H9 (cell line): ENCODE data around the gene TRABD. TPM values are rescaled to one million over a fixed set of nuclear protein-coding genes. Genes with fewer than 3 reads are reported as not detected.
"Not testable (repeated sequence)": the region's sequence is repeated elsewhere in the genome, so short reads cannot be mapped to it uniquely, and the experiment has no call there.

Experiments
- DNase-seq: peaks from one replicate; pipeline ENCODE4 v3.0.0-alpha.2; 2017
- H2AFZ ChIP-seq: one replicate; pipeline ENCODE4 v1.6.1; 2013; ENCODE audit warnings: mild to moderate bottlenecking, low read length, control low read depth, moderate library complexity
- H2AK5ac ChIP-seq: 2 replicates; pipeline ENCODE4 v1.6.1; 2013; ENCODE audit warnings: low read length, control low read depth, mixed read lengths; ENCODE audit not compliant: insufficient read length
- H2BK120ac ChIP-seq: one replicate; pipeline ENCODE4 v1.6.1; 2013; ENCODE audit warnings: low read depth, mild to moderate bottlenecking, low read length, control low read depth, inconsistent platforms; ENCODE audit not compliant: poor library complexity, severe bottlenecking
- H2BK12ac ChIP-seq: 2 replicates; pipeline ENCODE4 v1.6.1; 2013; ENCODE audit warnings: low read length, control low read depth, mixed read lengths, low read depth; ENCODE audit not compliant: insufficient read length
- H2BK15ac ChIP-seq: 2 replicates; pipeline ENCODE4 v1.6.1; 2013; ENCODE audit warnings: low read depth, low read length, control low read depth
- H2BK20ac ChIP-seq: one replicate; pipeline ENCODE4 v1.6.1; 2013; ENCODE audit warnings: low read depth, mild to moderate bottlenecking, low read length, control low read depth, inconsistent platforms; ENCODE audit not compliant: poor library complexity, severe bottlenecking
- H2BK5ac ChIP-seq: 2 replicates; pipeline ENCODE4 v1.6.1; 2013; ENCODE audit warnings: low read length, control low read depth, mixed read lengths; ENCODE audit not compliant: insufficient read length
- H3K14ac ChIP-seq: 2 replicates; pipeline ENCODE4 v1.6.1; 2013; ENCODE audit warnings: low read length, control low read depth; ENCODE audit not compliant: insufficient read depth
- H3K18ac ChIP-seq: 2 replicates; pipeline ENCODE4 v1.6.1; 2013; ENCODE audit warnings: low read depth, mild to moderate bottlenecking, mixed read lengths, low read length, control low read depth; ENCODE audit not compliant: insufficient read length
- H3K23ac ChIP-seq: 2 replicates; pipeline ENCODE4 v1.6.1; 2013; ENCODE audit warnings: low read length, control low read depth, mixed read lengths, low read depth; ENCODE audit not compliant: insufficient read length
- H3K23me2 ChIP-seq: 2 replicates; pipeline ENCODE4 v1.6.1; 2013; ENCODE audit warnings: low read depth, mild to moderate bottlenecking, mixed read lengths, low read length, control low read depth; ENCODE audit not compliant: insufficient read length, poor library complexity, severe bottlenecking
- H3K27ac ChIP-seq: 2 replicates; pipeline ENCODE4 v1.5.1; 2013; ENCODE audit warnings: low read length, control low read depth, mixed read lengths, low read depth; ENCODE audit not compliant: insufficient read length
- H3K27me3 ChIP-seq: 2 replicates; pipeline ENCODE4 v1.6.1; 2013; ENCODE audit warnings: low read length, control low read depth, inconsistent platforms; ENCODE audit not compliant: insufficient read depth
- H3K4ac ChIP-seq: 2 replicates; pipeline ENCODE4 v1.6.1; 2013; ENCODE audit warnings: low read depth, mild to moderate bottlenecking, control low read depth, inconsistent platforms, low read length, moderate library complexity
- H3K4me1 ChIP-seq: 2 replicates; pipeline ENCODE4 v1.6.1; 2013; ENCODE audit warnings: low read length, control low read depth, inconsistent platforms; ENCODE audit not compliant: insufficient read depth
- H3K4me2 ChIP-seq: 2 replicates; pipeline ENCODE4 v1.6.1; 2013; ENCODE audit warnings: low read length, control low read depth, mixed read lengths; ENCODE audit not compliant: insufficient read length, insufficient read depth
- H3K56ac ChIP-seq: 2 replicates; pipeline ENCODE4 v1.6.1; 2013; ENCODE audit warnings: low read depth, mild to moderate bottlenecking, mixed read lengths, low read length, control low read depth; ENCODE audit not compliant: insufficient read length
- H3K79me1 ChIP-seq: 2 replicates; pipeline ENCODE4 v1.6.1; 2013; ENCODE audit warnings: low read depth, mild to moderate bottlenecking, moderate library complexity, low read length, control low read depth, inconsistent platforms; ENCODE audit not compliant: insufficient read depth, poor library complexity, severe bottlenecking
- H3K79me2 ChIP-seq: 2 replicates; pipeline ENCODE4 v1.6.1; 2013; ENCODE audit warnings: low read length, control low read depth, inconsistent platforms; ENCODE audit not compliant: insufficient read depth
- H3K9ac ChIP-seq: 2 replicates; pipeline ENCODE4 v1.6.1; 2013; ENCODE audit warnings: low read length, control low read depth, mixed read lengths; ENCODE audit not compliant: insufficient read length; ENCODE audit errors: extremely low read depth
- H3K9me3 ChIP-seq: one replicate; pipeline ENCODE4 v1.6.1; 2013; ENCODE audit warnings: low read depth, low read length, inconsistent platforms; ENCODE audit not compliant: control insufficient read depth
- H3T11ph ChIP-seq: one replicate; pipeline ENCODE4 v1.6.1; 2013; ENCODE audit warnings: mild to moderate bottlenecking, low read length, control low read depth, inconsistent platforms
- H4K20me1 ChIP-seq: one replicate; pipeline ENCODE4 v1.6.1; 2013; ENCODE audit not compliant: control insufficient read depth, insufficient read length, insufficient read depth
- H4K5ac ChIP-seq: 2 replicates; pipeline ENCODE4 v1.6.1; 2013; ENCODE audit warnings: low read depth, mild to moderate bottlenecking, mixed read lengths, low read length, control low read depth; ENCODE audit not compliant: insufficient read length
- H4K8ac ChIP-seq: replicated peaks from 2 replicates; pipeline ENCODE4 v1.6.1; 2013; ENCODE audit warnings: low read length, control low read depth, mixed read lengths, low read depth; ENCODE audit not compliant: insufficient read length
- H4K91ac ChIP-seq: 2 replicates; pipeline ENCODE4 v1.6.1; 2013; ENCODE audit warnings: low read depth, mild to moderate bottlenecking, moderate library complexity, mixed read lengths, low read length, control low read depth; ENCODE audit not compliant: insufficient read length
- H3K27ac Mint-ChIP-seq, 3 experiments: 2 replicates in 2 of 3; 3 replicates in 1 of 3; pipeline ENCODE4 v1.8.0; 2020 to 2021; ENCODE audit warnings: mixed read lengths in 3 of 3, mild to moderate bottlenecking in 1 of 3, moderate library complexity in 1 of 3
- H3K27me3 Mint-ChIP-seq: 2 replicates; pipeline ENCODE4 v1.8.0; 2021; ENCODE audit warnings: low read depth, mild to moderate bottlenecking, moderate library complexity, mixed read lengths
- H3K36me3 Mint-ChIP-seq, 3 experiments: 2 replicates in 2 of 3; 3 replicates in 1 of 3; pipeline ENCODE4 v1.8.0; 2020 to 2021; ENCODE audit warnings: low read depth in 3 of 3, mixed read lengths in 3 of 3; ENCODE audit not compliant: insufficient read depth in 1 of 3
- H3K4me1 Mint-ChIP-seq, 2 experiments: 2 replicates each; pipeline ENCODE4 v1.8.0; 2020; ENCODE audit warnings: mixed read lengths in 2 of 2
- H3K4me3 Mint-ChIP-seq, 2 experiments: 2 replicates in 1 of 2; 3 replicates in 1 of 2; pipeline ENCODE4 v1.8.0; 2020 to 2021; ENCODE audit warnings: mild to moderate bottlenecking in 2 of 2, mixed read lengths in 2 of 2, moderate library complexity in 1 of 2
- H3K9me3 Mint-ChIP-seq, 2 experiments: 2 replicates in 1 of 2; 3 replicates in 1 of 2; pipeline ENCODE4 v1.8.0; 2020; ENCODE audit warnings: mild to moderate bottlenecking in 2 of 2, mixed read lengths in 2 of 2, moderate library complexity in 1 of 2
- WGBS: extraction: QIAGEN DNeasy Blood & Tissue Kit; methylation state at CpG from one replicate; pipeline ENCODE4 v1.1.7; 2013; ENCODE audit warnings: missing lambda C conversion rate, low lambda C conversion rate, mixed read lengths; ENCODE audit not compliant: insufficient read length; ENCODE audit errors: extremely low coverage; 5-methylcytosine and 5-hydroxymethylcytosine counted together
- total RNA-seq: library from RNA; stranded (reverse); gene quantifications from 2 replicates; pipeline ENCODE4 v1.2.1, GENCODE V29; 2021
- TF ChIP-seq, protein P1 (sequence below): fragments of 200-600 bp; sonication (generic); conservative IDR thresholded peaks from 3 replicates; pipeline ENCODE4 v1.8.0; 2021; ENCODE audit warnings: antibody characterized with exemption, mild to moderate bottlenecking

Gene TRABD
- total RNA-seq, 1 experiment from 2014 or later: 47.8 TPM

DNA sequence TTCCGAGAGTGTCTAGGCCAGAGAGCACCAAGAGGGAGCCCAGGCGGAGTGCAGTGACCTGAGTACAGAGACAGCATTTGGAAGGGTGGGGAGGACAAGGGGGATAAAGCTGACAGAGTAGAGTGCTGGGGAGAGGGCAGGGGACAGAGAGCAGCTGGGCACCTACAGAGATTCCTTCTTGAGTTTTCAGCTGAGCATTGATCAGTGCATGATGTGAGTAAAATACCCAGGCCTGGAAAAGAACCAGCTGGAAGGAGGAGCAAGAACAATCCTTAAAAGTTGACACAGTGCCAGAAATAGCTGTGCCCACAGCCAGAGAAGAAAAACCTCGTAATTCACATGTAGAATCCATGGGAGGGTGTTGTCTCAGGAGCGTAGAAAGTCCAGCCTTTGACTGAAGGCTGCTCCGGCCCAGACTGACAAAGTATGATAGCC is 49.1 kb upstream of the TRABD start:
- H3K79me1 ChIP-seq: no peaks in the 10 kb centered on the region
- H2BK12ac ChIP-seq: no peak overlapping the region
- H4K91ac ChIP-seq: no peak overlapping the region
- no peak overlapping the region for H2BK5ac ChIP-seq
- no peak overlapping the region for H3K4me2 ChIP-seq
- H3K27ac ChIP-seq: no peak overlapping the region
- no peak overlapping the region for H2AK5ac ChIP-seq
- Mint-ChIP-seq H3K27ac (no peak overlapping the region), H3K36me3 (no peaks in the 10 kb centered on the region), H3K27me3 (peaks cover 6% of the 10 kb centered on the region), H3K4me3 (no peak overlapping the region), H3K4me1 (no peaks in the 10 kb centered on the region), H3K9me3 (peaks cover 0 to 3% of the 10 kb centered on the region in 2 experiments; a peak in 1 of 5 replicates)
- H3K56ac ChIP-seq: no peak overlapping the region
- no peaks in the 10 kb centered on the region for H3K23me2 ChIP-seq
- H3K9me3 ChIP-seq: no peaks in the 10 kb centered on the region
- no peaks in the 10 kb centered on the region for H3K27me3 ChIP-seq
- H2BK15ac ChIP-seq: no peak overlapping the region
- no peak overlapping the region for H3K18ac ChIP-seq
- no peak overlapping the region for H3K9ac ChIP-seq
- DNase-seq: no peak
- TF ChIP-seq, protein P1, sequence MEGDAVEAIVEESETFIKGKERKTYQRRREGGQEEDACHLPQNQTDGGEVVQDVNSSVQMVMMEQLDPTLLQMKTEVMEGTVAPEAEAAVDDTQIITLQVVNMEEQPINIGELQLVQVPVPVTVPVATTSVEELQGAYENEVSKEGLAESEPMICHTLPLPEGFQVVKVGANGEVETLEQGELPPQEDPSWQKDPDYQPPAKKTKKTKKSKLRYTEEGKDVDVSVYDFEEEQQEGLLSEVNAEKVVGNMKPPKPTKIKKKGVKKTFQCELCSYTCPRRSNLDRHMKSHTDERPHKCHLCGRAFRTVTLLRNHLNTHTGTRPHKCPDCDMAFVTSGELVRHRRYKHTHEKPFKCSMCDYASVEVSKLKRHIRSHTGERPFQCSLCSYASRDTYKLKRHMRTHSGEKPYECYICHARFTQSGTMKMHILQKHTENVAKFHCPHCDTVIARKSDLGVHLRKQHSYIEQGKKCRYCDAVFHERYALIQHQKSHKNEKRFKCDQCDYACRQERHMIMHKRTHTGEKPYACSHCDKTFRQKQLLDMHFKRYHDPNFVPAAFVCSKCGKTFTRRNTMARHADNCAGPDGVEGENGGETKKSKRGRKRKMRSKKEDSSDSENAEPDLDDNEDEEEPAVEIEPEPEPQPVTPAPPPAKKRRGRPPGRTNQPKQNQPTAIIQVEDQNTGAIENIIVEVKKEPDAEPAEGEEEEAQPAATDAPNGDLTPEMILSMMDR: no peak
- no peak overlapping the region for H3K14ac ChIP-seq
- H4K20me1 ChIP-seq: no peaks in the 10 kb centered on the region
- H3T11ph ChIP-seq: no peak overlapping the region
- H3K23ac ChIP-seq: no peak overlapping the region
- no peak overlapping the region for H2AFZ ChIP-seq
- H2BK20ac ChIP-seq: no peak overlapping the region
- no peak overlapping the region for H4K5ac ChIP-seq
- H3K79me2 ChIP-seq: no peaks in the 10 kb centered on the region
- H4K8ac ChIP-seq: no peak overlapping the region
- H3K4ac ChIP-seq: no peak overlapping the region
- H3K4me1 ChIP-seq: no peaks in the 10 kb centered on the region
- H2BK120ac ChIP-seq: no peak overlapping the region
- no CpG with 5 or more reads among the region's 5 CpGs for WGBS

DNA sequence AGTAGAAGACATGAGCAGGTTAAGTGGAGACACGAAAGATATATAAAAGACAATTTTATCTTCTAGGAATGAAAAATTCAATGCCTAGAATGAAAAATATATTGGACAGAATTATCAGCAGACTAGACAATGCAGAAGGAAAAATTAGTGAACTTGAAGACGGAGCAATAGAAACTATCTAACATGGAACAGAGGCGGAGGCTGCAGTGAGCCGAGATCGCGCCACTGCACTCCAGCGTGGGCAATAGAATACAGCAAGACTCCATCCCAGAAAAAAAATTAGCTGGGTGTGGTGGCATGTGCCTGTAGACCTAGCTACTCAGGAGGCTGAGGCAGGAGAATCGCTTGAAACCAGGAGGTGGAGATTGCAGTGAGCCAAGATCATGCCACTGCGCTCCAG is 48.4 kb upstream of the TRABD start:
- H3K9ac ChIP-seq, H3K4me2 ChIP-seq, H2AFZ ChIP-seq, H3K79me2 ChIP-seq, DNase-seq, H4K8ac ChIP-seq, H4K91ac ChIP-seq, H3K4me3 Mint-ChIP-seq, H3K27ac Mint-ChIP-seq, H2BK12ac ChIP-seq, H3K18ac ChIP-seq, H3K4me1 ChIP-seq, H3K23me2 ChIP-seq, H3K14ac ChIP-seq, H2AK5ac ChIP-seq, H3K36me3 Mint-ChIP-seq, H4K20me1 ChIP-seq, H3K27ac ChIP-seq, H3K56ac ChIP-seq, H3K27me3 ChIP-seq, H2BK5ac ChIP-seq, H3K79me1 ChIP-seq, H2BK20ac ChIP-seq, H2BK15ac ChIP-seq, H4K5ac ChIP-seq, H3K9me3 ChIP-seq, H2BK120ac ChIP-seq, H3T11ph ChIP-seq, H3K4me1 Mint-ChIP-seq, H3K23ac ChIP-seq, H3K4ac ChIP-seq, H3K9me3 Mint-ChIP-seq: not testable (repeated sequence)
- H3K27me3 Mint-ChIP-seq: peaks cover 10% of the 10 kb centered on the region
- WGBS: no CpG with 5 or more reads among the region's 9 CpGs
